CD4-positive, alpha-beta T cell treated with Interleukin-17A for 1 hour (primary cell): Measurements from ENCODE around the gene CLCN7.

Experiments
- DNase-seq: peaks from one replicate; pipeline ENCODE4 v3.0.0-alpha.2; 2020

Gene CLCN7

GRCh38 chr16:1429012-1429411 is 45.8 kb downstream of the CLCN7 start:
- no peak for DNase-seq

GRCh38 chr16:1428511-1428910 is 46.3 kb downstream of the CLCN7 start:
- peak; percentile 45 for DNase-seq

GRCh38 chr16:1427473-1428461 is 47.1 kb downstream of the CLCN7 start:
- DNase-seq = no peak

GRCh38 chr16:1426734-1427471 is 47.9 kb downstream of the CLCN7 start:
- no peak for DNase-seq

GRCh38 chr16:1425616-1426370 is 49.0 kb downstream of the CLCN7 start:
- no peak for DNase-seq

GRCh38 chr16:1424028-1424427 is 50.8 kb downstream of the CLCN7 start:
- no peak for DNase-seq

GRCh38 chr16:1422076-1422475 is 52.8 kb downstream of the CLCN7 start:
- no peak for DNase-seq

- DNase-seq = no peak
Observed at GRCh38 chr16:1420111-1420539, 54.7 kb downstream of the CLCN7 start.

- no peak for DNase-seq
Observed at GRCh38 chr16:1416521-1416941, 58.3 kb downstream of the CLCN7 start.

GRCh38 chr16:1414532-1415260 is 60.1 kb downstream of the CLCN7 start, which contains the start of gene UNKL:
TSS of gene UNKL (minus strand) at chr16:1414704. CDS start at chr16:1414691, 13 bp downstream.
- DNase-seq = peak; percentile 87

- peak; percentile 66 for DNase-seq
Observed at GRCh38 chr16:1413684-1414531, 60.9 kb downstream of the CLCN7 start.

GRCh38 chr16:1412847-1413246 is 62.0 kb downstream of the CLCN7 start:
- DNase-seq = no peak

GRCh38 chr16:1408171-1408837 is 66.5 kb downstream of the CLCN7 start:
- peak; percentile 96 for DNase-seq

- DNase-seq = no peak
Observed at GRCh38 chr16:1407753-1408152, 67.1 kb downstream of the CLCN7 start.

GRCh38 chr16:1403733-1404132 is 71.1 kb downstream of the CLCN7 start:
- no peak for DNase-seq

- DNase-seq = no peak
Observed at GRCh38 chr16:1403036-1403435, 71.8 kb downstream of the CLCN7 start.

- no peak for DNase-seq
Observed at GRCh38 chr16:1401758-1402154, 73.1 kb downstream of the CLCN7 start.

GRCh38 chr16:1401061-1401757 is 73.6 kb downstream of the CLCN7 start:
- DNase-seq = no peak

- no peak for DNase-seq
Observed at GRCh38 chr16:1398826-1399581, 75.8 kb downstream of the CLCN7 start.
